HG03045 (cell line): ENCODE measurements around the gene APBB2.

ENCODE experiments used
- ATAC-seq: cut with Tn5 transposase; IDR thresholded peaks from one replicate; pipeline ENCODE4 v1.9.1; 2021; ENCODE audit warnings: mild to moderate bottlenecking, moderate library complexity; ENCODE audit not compliant: unreplicated experiment

The APBB2 gene

DNA sequence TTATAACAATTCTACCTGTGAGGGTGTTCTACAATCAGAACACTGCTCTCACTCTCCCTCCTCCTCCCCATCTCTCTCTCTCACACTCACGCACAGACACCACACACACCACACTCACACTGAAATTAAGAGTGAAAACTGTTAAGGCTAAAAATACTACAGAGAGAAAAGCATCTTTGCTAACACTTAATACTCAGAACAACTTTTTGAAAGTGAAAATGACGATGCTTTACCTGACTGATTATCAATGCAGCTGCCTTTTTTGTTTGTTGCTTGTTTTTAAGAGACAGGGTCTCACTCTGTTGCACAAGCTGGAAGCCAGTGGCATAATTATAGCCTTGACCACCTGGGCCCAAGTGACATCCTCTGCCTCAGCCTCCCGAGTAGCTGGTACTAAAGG is 222.4 kb downstream of the APBB2 start:
- ATAC-seq: peak; percentile 61

DNA sequence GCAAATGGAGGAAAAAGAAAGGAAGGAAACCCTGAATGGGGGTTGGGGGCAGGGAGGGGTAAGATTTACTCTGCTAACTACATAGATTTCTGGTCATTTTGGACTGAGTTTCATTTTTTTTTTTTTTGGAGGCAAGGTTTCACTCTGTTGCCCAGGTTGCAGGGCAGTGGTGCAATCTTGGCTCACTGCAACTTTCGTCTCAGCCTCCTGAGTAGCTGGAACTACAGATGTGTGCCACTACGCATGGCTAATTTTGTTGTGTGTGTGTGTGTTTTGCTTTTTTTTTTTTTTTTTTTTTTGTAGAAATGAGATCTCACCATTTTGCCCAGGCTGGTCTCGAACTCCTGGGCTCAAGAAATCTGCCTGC is 223.5 kb downstream of the APBB2 start:
- no peak for ATAC-seq

DNA sequence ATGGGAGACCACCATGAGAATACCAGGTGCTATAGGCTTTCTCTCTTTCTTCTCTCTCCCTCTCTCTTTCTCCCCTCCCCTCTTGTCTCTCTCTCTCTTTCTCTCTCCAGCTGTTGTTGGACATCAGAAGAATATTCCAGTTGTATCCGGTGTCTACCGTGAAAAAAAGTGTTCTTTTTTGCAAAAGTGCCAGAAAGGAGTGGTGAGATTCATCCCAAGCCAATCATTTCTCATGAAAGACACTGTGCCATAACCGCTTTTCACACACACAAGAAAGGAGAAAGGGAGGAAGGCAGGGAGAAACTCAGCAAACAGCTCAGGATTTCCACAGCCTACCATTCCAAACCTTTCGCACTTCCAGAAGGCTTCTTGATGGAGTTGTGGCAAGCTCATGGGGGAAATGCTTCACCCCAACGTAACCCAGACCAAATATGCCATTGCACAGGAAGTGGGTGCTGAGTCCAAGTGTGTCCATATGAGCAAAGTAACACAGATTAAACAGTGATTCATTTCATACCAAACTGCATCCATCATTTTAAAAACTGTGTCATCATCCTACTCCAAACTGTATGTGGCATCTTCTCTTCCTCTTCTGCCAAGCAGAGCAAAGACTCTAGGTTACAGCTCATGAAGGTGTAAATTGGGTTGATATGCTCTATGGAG is 224.0 kb downstream of the APBB2 start:
- ATAC-seq: no peak

DNA sequence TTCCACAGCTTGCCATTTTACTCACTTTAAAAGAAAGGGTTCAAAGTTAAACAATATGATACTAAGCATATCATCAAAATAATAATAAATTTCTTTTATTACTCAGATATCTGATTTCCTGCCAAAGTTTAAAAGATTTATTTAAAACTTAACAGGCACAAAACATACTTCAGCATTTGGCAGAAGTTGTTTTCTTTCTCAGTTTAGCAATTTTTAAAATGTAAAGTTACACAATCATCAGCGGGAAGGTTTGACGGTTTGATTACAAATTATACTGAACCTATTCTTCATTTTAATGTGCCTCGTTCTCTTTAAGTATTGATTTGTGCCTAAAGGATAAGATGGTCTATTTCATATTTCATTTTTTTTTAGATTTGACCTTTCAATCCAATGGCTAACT is 227.2 kb downstream of the APBB2 start:
- no peak for ATAC-seq

DNA sequence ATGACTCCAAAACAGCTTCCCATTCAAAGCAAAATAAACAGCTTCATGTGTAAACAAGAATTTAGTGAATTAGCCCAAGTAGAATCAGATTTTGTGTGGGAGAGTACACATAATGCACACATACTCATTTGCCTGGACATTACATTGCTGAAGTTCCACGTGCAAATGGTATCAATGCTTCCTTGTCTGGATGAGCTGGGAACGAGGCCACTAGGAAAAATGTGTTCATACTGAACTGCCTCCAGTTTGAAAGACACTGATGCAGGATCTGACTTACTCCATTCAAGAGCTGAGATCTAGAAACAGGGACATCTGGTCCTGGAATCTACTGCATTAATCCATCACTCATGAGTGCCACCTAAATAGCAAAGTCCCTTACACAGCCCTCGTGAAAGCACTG is 228.0 kb downstream of the APBB2 start:
- no peak for ATAC-seq

DNA sequence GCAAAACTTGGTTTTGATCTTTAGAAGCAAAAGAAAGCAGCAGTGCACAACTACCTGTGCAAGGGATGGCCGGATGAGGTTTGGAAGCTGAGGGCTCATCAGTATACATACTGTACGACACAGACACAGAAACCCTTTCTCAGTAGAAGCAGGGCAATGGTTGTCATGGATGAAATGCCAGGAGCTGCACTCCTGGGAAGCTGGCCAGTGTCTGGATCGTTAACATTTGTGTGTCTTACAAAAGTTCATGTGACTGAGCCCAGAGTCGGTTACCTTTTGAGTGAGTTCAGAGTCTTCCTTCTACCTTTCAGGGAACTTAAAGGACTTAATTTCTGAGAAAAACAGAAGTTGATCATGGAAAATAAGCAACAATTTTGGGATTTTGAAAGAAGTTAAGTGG is 230.3 kb downstream of the APBB2 start:
- no peak for ATAC-seq

DNA sequence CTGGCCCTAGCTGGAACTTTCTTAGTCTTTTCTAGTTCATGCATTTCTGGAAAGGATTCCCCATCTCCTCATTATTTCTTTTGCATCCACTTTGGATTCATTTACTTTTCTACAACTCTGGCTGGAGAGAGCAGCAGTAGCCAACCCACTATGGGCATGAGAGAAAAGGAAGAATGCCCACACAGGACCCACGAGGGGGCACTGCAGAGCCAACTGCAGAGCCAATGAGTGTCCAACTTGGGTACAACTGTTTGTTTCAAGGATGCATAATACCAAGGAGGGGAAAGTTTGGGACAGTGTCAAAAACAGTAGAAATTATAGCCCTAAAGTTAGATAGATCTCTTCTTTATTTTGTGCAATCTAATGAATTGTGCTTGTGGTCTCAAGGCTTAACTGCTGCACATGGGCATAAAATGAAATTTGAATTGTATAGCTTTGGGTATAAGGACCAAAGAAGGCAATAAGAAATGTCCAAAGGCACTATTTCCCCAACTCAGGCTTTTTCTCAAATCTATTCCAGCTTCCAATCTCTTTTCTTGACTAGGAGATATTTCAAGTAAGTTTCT is 233.9 kb downstream of the APBB2 start:
- no peak for ATAC-seq

DNA sequence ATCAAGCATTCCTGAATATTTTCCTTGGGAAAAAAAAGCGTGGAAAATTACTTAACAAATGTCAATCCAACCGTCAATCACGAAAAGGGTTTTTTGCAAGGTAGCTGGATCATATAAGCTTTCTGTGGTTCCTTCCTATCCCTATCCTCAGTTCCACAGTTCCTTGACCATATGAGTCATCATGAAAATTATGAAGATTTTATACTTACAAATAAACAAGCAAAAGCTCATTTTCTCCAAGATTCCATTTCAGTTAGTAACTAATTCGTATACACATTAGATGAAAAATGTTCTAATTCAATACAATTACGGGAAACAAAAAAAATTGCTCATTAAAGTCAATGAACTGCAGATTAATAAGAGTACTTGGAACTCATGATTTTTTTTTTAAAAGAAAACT is 235.8 kb downstream of the APBB2 start:
- no peak for ATAC-seq

DNA sequence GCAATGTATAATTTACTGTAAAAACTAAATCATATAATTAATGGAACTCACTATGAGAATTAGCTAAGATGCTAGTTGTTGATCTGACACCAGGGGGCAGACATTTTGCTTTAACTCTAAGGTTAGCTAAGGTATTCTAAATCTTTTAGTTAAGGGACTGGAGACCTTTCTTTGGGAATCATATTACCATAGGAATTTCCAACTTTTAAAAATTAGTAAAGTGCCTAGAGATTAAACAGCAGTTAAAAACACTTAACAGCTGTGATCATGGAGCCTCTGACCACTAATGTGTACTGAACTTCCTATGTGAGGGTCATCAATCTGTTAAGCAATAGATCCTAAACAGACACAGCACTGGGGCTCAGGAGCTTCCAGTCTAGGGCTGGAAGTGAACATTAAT is 238.0 kb downstream of the APBB2 start:
- ATAC-seq: no peak

DNA sequence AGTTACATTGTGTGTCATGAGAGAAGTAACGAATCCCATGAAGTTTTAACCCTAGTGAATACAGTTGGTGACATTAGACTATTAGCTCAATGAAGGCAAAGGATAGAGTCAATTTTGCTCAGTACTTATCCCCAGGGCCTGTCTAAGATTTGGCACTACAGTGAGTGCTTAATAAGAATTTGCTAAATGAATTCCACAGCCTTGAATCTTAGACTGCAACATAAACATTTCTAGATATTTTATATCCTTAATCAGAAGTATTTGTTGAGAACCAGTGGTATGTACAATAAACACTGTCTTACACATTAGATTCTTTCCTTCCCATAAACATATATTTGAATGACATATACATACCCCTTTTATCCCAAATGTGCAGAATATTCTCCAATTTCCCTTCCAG is 241.6 kb downstream of the APBB2 start:
- no peak for ATAC-seq

DNA sequence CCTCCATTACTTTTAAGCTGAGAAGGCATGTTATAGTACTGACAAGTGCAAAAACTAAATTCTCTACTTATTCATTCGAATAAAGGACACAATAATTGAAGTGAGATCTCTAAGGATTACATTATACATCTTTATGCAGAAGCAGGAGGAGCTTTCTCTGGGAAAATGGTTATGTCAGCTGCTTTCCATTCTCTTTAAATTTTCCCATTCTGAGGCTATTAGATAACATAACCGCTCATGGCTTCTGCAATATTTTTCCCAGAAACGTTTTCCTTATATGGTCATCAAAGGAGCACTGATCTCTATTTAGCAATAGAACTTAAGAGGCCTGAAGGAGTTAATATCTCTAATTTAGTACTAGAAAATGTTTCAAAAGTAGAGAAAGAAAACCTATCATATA is 243.0 kb downstream of the APBB2 start:
- no peak for ATAC-seq

DNA sequence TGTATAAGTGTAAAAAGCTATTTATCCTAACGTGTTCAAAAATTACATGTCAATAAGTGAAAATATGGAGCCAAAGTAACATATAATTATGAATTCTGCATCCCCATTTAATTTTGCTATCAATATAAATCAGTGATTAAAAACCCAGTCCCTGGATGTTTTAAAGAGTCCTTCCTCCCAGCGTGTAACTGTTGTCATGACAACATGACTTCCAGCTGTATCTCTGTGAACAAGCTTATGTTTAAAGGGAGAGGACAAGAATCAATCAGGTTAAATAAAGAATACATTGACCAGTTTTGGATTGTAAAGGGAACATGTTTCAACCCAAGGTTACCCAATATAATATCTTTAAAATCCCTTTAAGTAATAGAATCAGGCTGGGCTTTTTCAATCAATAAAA is 244.8 kb downstream of the APBB2 start:
- no peak for ATAC-seq

DNA sequence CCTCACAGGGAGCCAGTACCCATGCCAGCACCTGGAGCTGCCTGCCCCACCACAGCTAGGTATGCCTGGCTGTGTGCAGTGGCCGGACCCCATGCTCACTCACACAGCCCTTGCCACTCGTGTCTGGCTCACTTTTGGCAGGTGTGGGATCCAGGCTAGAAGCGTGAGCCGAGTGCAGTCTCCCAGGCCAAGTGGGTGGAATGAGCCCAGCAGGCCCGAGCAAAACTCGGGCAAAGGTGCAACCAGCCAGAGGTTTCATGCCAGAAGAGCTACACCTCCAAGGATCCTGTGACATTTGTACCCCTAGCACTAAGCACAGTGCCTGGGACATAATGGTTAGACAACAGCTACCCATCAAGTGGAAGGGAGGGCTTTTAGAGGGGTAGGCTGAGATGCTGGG is 246.8 kb downstream of the APBB2 start:
- no peak for ATAC-seq

DNA sequence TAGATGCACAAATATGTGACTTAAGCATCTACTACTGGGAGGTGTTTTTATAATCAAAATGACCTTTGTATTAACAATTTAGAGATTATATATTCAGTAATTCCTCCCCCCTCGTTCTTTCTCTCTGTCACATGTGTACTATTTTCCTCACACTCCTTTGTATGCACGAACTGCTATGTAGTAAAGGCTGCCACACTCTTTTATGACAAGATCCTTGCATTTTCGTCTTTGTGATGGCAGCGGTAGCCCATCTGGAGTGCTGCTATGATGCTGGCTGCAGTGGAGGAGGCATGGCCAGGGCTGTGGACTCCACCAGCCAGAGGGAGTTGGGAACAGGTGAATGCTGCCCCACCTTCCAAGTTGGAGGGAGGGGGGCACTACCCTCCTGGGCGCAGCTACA is 248.3 kb downstream of the APBB2 start:
- no peak for ATAC-seq

DNA sequence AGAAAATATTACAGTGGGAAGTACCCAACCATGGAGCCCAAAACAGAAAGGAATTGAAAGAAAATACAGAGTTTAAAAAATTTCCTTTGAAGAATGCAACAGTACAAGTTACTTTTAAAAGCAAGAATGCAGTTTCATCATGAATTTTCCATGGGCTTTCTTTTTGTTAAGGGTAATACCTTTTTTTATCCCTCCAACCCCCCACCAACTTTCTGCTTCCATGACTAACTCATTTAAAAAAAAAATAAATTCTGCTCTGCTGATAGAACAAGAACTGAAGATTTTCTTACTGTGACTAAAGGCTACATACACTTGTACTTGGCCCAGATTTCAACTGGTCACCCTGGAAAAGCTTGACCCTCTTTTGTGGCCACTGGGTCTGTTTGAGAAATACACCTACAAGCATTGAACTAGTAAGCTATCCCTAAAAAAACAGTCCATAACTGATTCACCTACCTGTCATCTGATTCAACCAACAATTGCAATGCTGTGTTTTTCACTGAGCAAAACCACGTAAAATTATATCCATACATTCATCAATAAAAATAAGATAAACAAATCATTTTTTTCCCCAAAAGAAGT is 250.4 kb downstream of the APBB2 start:
- no peak for ATAC-seq

DNA sequence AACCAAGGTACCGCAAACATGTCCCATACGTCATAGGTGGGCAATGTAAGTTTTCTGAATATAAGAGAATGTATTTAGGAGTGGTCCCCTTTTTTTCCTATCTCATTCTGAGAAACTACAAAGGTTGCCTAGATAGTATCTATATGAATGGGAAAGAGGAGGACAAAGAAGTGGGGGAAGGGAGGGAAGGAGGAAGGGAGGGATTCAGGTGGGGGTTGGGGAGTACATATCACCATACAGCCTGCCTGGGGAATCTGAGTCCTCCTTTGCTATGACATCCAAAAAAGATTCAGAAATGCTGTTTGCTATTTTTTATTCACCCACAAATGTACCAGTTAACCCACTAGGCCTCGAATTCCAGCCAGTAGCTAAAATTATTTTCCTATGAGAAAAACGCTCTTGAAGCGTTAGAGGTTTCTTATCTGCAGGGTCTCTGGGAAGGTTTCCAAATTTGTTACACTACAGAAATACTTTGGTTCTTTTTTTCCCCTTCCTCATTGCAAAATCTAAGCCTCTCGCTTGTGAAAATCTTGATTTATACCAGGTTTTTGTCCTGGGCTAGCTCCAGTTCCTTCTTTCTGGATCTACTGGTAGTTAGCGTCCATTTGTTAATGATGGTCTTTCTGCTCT is 251.7 kb downstream of the APBB2 start:
- no peak for ATAC-seq

DNA sequence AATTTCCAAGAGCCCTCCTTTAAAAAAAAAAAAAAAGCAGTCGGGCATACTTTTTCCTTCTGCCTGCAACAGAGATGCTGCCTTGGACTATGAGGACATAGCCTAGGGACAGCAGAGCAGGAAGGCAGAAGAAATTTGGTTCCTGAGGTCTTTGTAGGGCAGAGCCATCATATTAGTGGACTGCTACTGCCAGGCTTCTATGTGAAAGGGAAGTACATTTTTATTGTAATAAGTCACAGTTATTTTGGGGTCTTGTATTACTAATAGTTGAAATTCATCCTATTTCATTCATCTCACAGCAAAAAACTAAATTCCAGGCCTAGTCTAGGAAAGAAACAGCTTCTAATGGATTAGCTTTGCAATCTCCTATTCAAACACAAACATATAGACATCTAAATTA is 253.4 kb downstream of the APBB2 start:
- no peak for ATAC-seq

DNA sequence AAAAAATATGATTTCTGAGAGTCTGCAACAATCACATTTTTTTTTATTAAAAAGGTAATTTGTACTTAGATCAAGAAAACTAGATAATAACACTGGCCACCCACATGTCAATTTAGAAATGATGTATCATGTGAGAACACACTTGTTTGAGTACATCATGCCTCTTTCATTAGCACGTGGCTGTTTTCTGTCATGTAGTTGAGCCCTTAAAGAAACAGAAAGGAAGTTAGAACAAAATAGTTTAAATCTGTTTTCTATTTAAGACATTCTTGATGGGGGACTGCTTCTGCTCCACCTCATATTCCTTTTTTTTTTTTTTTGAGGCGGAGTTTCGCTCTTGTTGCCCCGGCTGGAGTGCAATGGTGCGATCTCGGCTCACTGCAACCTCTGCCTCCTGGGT is 257.1 kb downstream of the APBB2 start:
- no peak for ATAC-seq

DNA sequence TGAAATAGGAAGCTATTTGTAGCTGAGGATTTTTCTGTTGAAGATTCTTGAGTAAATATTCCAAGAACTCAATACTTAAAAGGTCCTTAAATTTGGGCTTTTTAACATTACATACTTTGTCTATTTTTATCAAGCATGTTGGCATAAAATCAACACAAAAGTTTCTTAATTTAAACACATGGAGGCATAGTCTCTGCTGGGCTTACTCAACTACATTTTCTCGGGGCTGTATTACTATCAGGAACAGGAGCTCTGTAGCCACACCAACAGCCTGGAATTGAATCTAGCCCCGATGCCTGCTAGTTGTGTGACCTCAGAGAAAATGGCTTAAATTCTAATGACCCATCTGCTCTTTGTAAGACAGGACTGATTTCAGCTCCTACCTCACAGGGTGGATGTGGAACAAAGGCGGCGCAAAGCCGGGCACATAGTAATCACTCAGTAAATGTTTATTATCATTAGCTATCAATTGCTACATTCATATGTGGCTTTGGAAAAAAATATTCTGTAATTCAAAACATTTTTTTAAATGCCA is 257.6 kb downstream of the APBB2 start:
- ATAC-seq: no peak

DNA sequence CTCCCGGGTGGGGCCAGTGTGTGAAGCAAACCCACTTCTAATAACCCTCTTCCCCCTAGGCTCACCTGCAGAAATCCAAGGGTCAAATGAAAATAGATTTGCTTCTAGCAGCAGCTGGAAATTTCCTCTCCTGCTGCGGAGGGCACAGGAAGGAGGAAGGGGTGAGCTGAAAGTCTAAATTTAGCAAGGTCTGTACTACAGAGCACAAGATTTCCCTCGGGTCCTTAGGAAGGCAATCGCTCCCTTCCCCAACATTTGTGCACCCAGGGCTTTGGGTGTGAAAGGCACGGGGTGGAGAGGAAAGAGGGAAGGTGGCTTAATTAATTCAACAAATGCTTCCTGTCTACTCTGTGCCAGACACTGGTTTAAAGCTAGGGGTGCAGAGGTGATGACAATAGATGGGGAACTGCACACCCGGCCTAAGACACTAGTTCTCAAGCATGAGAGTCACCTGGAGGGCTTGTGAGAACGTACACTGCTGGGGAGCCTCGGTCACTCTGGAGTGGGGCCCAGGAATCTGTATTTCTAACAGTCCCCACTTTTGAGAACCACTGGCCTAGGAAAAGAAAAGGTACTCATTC is 260.2 kb downstream of the APBB2 start:
- ATAC-seq: no peak

DNA sequence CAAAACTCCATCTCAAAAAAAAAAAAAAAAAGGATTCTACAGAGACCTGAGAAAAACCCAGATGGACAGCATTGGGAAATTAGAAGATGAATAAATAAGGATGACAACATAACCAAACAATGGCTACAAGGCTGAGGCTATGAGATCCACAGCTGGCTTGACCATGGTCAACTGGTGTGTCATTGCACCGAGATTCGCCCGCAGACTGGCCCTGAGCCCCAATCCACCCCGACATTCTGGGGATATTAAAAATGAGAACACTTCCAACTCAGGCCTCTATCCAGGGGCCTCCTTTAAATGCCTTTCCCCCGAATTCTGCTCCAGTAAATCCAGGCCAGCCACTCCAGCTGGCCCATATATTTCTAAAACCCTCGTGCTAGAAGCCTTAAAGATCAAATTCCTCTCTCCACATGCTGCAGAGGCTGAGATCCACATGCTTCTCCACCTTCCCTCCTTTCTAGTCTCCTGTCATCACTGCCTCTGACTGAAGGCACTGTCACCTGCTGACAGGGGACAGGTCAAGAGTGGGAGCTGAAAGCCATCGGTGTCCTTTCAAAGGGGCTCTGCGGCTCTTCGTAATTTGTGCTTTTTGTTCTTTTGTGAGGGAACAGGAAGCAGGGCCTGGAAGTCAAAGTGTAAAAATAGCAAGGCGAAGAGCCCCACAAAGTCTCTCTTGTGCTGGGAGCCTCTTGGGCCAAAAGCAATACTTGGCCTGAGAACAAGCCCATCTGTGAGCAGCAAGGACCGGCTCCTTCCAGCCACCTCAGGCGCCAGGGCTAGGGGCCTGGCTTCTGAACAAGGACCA is 260.9 kb downstream of the APBB2 start:
- ATAC-seq: no peak
